Endodermal cell (in vitro differentiated cells): ENCODE data around the gene GRXCR2. TPM values are rescaled to one million over a fixed set of nuclear protein-coding genes. Genes with fewer than 3 reads are reported as not detected.

Experiments used
- DNase-seq: peaks from one replicate; pipeline ENCODE4 v3.0.0-alpha.2; 2017
- H3K27ac ChIP-seq: 2 replicates; pipeline ENCODE4 v1.5.1; 2013; ENCODE audit warnings: mild to moderate bottlenecking, low read depth, low read length, moderate library complexity
- H3K27me3 ChIP-seq: 2 replicates; pipeline ENCODE4 v1.6.1; 2013; ENCODE audit warnings: mild to moderate bottlenecking, low read length, moderate library complexity; ENCODE audit not compliant: insufficient read depth, control insufficient read depth, poor library complexity, severe bottlenecking
- H3K36me3 ChIP-seq: 2 replicates; pipeline ENCODE4 v1.7.0; 2013; ENCODE audit warnings: mild to moderate bottlenecking, low read length, moderate library complexity; ENCODE audit not compliant: control insufficient read depth, insufficient read depth
- H3K4me1 ChIP-seq: one replicate; pipeline ENCODE4 v1.7.0; 2013; ENCODE audit warnings: low read length; ENCODE audit not compliant: control insufficient read depth, insufficient read depth
- H3K4me3 ChIP-seq: 2 replicates; pipeline ENCODE4 v1.5.1; 2013; ENCODE audit warnings: mild to moderate bottlenecking, low read length, moderate library complexity
- H3K9ac ChIP-seq: 2 replicates; pipeline ENCODE4 v1.6.1; 2013; ENCODE audit warnings: mild to moderate bottlenecking, low read length, moderate library complexity; ENCODE audit not compliant: poor library complexity, severe bottlenecking; ENCODE audit errors: extremely low read depth
- H3K9me3 ChIP-seq: 2 replicates; pipeline ENCODE4 v1.6.1; 2013; ENCODE audit warnings: mild to moderate bottlenecking, low read length, moderate library complexity; ENCODE audit not compliant: control insufficient read depth
- H3K27ac Mint-ChIP-seq: 2 replicates; pipeline ENCODE4 v1.8.0; 2020; ENCODE audit warnings: mixed read lengths
- H3K27me3 Mint-ChIP-seq: 2 replicates; pipeline ENCODE4 v1.8.0; 2021; ENCODE audit warnings: mild to moderate bottlenecking, mixed read lengths; ENCODE audit not compliant: insufficient read depth
- H3K36me3 Mint-ChIP-seq: 2 replicates; pipeline ENCODE4 v1.8.0; 2020; ENCODE audit warnings: low read depth, mixed read lengths
- H3K4me1 Mint-ChIP-seq: 2 replicates; pipeline ENCODE4 v1.8.0; 2020; ENCODE audit warnings: mixed read lengths
- H3K4me3 Mint-ChIP-seq: 2 replicates; pipeline ENCODE4 v1.8.0; 2020; ENCODE audit warnings: mild to moderate bottlenecking, moderate library complexity, mixed read lengths
- H3K9me3 Mint-ChIP-seq: 2 replicates; pipeline ENCODE4 v1.8.0; 2020; ENCODE audit warnings: mild to moderate bottlenecking, mixed read lengths
- CTCF ChIP-seq: fragments of 200-600 bp; sonication (generic); conservative IDR thresholded peaks from 2 replicates; pipeline ENCODE4 v1.5.0; 2021; ENCODE audit warnings: antibody characterized with exemption, mild to moderate bottlenecking
- WGBS, 2 experiments: methylation state at CpG; one replicate each; pipeline versions ENCODE4 v1.1.5 to v1.1.7; 2013; ENCODE audit warnings: missing lambda C conversion rate in 2 of 2, mixed read lengths in 1 of 2; ENCODE audit not compliant: insufficient coverage in 1 of 2, insufficient read length in 1 of 2; 5-methylcytosine and 5-hydroxymethylcytosine counted together
- total RNA-seq, 2 donors: library from RNA; stranded (reverse); fragmentation: NEBNext Ultra II Directional in 1 of 2; extraction: Animal tissue kit (Norgen Biotek cat#: 25700) in 1 of 2; gene quantifications; 2 replicates in 1 of 2; 3 replicates in 1 of 2; pipeline ENCODE4 v1.2.1, GENCODE V29; 2021

Gene GRXCR2
- total RNA-seq, 2 donors from 2014 or later: not detected

GRCh38 chr5:145853781-145854376, 18.9 kb downstream of the GRXCR2 start:
- 96% methylated on average over 2 of the region's 3 CpGs; no CpG with 5 or more reads in 1 of the 2 experiments for WGBS, 2 experiments
- Mint-ChIP-seq H3K27ac (no peak overlapping the region), H3K4me3 (no peak overlapping the region), H3K9me3 (no peaks in the 10 kb centered on the region), H3K27me3 (peaks cover 13% of the 10 kb centered on the region), H3K36me3 (no peaks in the 10 kb centered on the region), H3K4me1 (peaks cover 16% of the 10 kb centered on the region)
- no peak for TF ChIP-seq CTCF
- H3K27ac ChIP-seq: no peak overlapping the region
- H3K27me3 ChIP-seq: peaks cover 5% of the 10 kb centered on the region
- peaks cover 18% of the 10 kb centered on the region for H3K4me1 ChIP-seq
- H3K9me3 ChIP-seq: no peaks in the 10 kb centered on the region
- no peak for DNase-seq
- no peak overlapping the region for H3K4me3 ChIP-seq
- H3K9ac ChIP-seq: no peak overlapping the region
- H3K36me3 ChIP-seq: no peaks in the 10 kb centered on the region

GRCh38 chr5:145852990-145853389, 19.8 kb downstream of the GRXCR2 start:
- no peak overlapping the region for H3K27ac ChIP-seq
- 84 to 90% methylated on average over 2 to 3 of the region's 3 CpGs for WGBS, 2 experiments
- Mint-ChIP-seq H3K4me3 (no peak overlapping the region), H3K4me1 (peaks cover 16% of the 10 kb centered on the region), H3K27ac (no peak overlapping the region), H3K27me3 (peaks cover 22% of the 10 kb centered on the region), H3K9me3 (no peaks in the 10 kb centered on the region), H3K36me3 (no peaks in the 10 kb centered on the region)
- H3K27me3 ChIP-seq: peaks cover 14% of the 10 kb centered on the region
- H3K9ac ChIP-seq: no peak overlapping the region
- no peaks in the 10 kb centered on the region for H3K36me3 ChIP-seq
- H3K4me3 ChIP-seq: no peak overlapping the region
- H3K4me1 ChIP-seq: peaks cover 18% of the 10 kb centered on the region
- no peak for DNase-seq
- TF ChIP-seq CTCF: no peak
- no peaks in the 10 kb centered on the region for H3K9me3 ChIP-seq

GRCh38 chr5:145848854-145849253, 24.0 kb downstream of the GRXCR2 start:
- Histone ChIP-seq H3K9ac (no peak overlapping the region), H3K4me3 (no peak overlapping the region), H3K36me3 (no peaks in the 10 kb centered on the region), H3K27ac (no peak overlapping the region), H3K9me3 (no peaks in the 10 kb centered on the region), H3K4me1 (peaks cover 7% of the 10 kb centered on the region), H3K27me3 (peaks cover 52% of the 10 kb centered on the region)
- no peak for DNase-seq
- Mint-ChIP-seq H3K9me3 (no peaks in the 10 kb centered on the region), H3K4me1 (peaks cover 7% of the 10 kb centered on the region), H3K27me3 (peaks cover 59% of the 10 kb centered on the region), H3K27ac (no peak overlapping the region), H3K36me3 (no peaks in the 10 kb centered on the region), H3K4me3 (no peak overlapping the region)
- 75% methylated on average over 1 of the region's 1 CpG; no CpG with 5 or more reads in 1 of the 2 experiments for WGBS, 2 experiments
- no peak for TF ChIP-seq CTCF
